ENCODE data around the gene KRTAP6-3.

KRTAP6-3 gene

DNA sequence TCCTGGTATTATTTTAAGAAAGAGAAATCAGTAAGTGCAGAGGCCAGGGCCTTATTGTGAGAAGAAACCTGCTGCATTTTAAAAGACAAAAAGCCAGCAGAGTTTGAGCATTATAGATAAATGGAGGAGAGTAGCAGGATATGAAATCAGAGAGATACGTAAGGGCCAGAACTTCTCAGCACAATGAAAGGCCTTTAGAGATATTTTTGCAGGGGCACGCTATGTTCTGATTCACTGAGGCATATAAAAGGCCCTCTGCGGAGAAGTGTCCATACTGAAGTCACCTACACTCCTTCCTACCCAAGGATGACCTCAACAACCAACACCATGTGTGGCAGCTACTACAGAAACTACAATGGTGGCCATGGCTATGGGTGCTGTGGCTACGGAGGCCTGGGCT, at the start of gene KRTAP6-3:
TSS of gene KRTAP6-3 (plus strand) at position 301 of the 400 bp plus-strand sequence. CDS start at position 307, 6 bp downstream.
- no peak for DNase-seq

DNA sequence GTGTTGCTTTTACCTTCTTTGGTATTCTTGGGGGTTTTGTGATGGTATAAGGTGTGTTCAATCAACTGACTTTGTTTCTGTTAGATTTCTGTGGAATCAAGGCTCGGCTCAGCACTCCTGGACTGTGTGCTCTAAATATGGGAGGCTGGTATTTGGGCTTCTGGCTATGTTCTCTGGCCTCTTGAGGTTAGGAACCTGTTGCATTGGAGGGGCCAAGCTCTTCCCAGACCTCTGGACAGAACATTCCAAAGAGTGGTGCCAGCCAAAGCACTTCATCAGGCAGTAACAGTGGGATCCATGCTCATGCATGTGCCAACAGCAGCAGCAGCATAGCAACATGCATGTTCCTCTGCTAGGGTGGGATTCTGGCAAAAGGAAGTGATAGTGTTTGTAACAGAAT, 39.5 kb upstream of the KRTAP6-3 start:
- DNase-seq = no peak

GRCh38 chr21:30555095-30555494, 37.1 kb upstream of the KRTAP6-3 start:
- DNase-seq = no peak

DNA sequence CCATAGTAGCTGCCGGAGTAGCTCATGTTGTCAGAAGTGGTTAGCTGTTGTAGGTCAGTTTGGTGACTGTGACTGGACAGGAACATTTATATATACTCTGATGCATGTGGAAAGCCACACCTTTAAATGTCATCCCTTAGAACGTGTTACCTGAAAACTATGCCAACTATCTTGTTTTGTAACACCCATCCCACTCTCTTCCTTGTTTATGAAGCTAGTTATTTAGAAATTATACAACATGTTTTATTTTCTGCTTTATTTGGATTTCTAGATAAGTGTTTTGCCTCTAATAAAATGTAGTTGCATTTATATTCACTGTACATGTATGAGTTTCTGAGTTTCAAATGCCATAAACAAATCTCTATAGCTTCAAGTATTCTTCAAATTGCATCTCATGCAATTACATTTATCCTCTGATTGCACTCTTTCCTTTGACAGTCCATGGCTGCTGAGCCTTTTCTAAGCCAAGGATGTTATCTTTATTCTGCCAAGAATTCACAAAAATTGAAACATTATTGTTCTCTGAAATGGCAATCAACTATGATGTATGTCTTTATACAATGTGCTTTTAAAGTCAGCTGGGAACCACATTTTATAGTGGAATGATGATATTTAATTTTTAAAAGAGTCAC, 30.9 kb upstream of the KRTAP6-3 start, which contains the start of gene KRTAP19-7:
TSS of gene KRTAP19-7 (minus strand) at position 51 of the 632 bp plus-strand sequence. CDS start at position 26, 25 bp downstream.
- DNase-seq = no peak

DNA sequence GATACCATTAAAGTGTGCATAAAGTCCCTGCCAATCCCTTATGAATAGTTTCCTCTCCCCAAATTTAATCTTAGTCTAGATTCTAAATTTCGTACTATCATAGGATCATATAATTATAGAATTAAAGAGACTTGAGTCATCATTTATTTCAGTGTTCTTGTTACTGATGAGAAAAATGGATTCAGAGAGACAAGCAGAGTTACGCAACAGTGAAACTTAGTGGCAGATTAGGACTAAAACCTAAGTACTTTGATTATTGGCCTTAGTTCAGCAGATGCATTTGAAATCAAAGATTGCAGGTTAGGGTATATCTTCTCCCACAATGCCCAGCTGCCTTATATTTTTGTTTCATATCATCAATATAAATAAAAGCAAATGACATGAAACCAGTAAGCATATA, 30.3 kb upstream of the KRTAP6-3 start:
- DNase-seq = no peak

- DNase-seq = no peak
Measured at GRCh38 chr21:30563072-30563471, 29.2 kb upstream of the KRTAP6-3 start.

DNA sequence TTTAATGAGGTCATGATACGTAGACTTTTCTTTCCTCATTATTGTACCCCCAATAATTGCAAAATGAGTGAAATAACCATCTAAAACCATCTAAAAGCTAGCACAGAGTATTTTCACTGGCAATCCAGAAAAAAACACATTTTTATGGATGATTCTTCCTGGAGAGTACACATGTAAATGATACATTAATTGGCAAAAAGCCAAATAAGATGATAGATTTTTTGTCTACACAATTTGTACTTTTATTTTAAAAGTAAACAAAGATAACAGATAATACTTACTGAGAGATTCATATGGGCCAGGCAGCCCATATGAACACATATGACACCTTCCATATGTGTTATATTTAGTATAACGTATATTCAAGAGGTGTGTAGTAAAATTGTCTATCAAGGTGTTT, 28.6 kb upstream of the KRTAP6-3 start:
- no peak for DNase-seq

DNA sequence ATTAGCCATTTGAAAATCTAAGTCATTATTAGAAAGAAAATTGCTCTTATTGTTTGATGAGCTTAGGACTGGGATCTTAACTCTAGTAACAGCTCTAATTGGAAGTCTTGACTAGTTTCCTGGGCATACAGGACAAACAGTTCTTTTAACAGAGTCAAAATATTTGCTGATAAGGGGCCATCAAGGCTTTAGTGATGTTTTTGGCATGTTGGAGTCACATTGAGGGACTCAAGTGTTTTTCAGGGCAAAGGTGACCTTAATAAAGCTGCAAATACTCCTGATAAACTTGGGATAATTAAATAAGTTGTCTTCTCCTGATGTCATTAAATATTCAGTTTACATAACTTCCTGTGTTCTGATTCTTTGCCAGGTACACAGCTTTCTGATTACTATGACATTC, 24.6 kb upstream of the KRTAP6-3 start:
- DNase-seq = no peak

DNA sequence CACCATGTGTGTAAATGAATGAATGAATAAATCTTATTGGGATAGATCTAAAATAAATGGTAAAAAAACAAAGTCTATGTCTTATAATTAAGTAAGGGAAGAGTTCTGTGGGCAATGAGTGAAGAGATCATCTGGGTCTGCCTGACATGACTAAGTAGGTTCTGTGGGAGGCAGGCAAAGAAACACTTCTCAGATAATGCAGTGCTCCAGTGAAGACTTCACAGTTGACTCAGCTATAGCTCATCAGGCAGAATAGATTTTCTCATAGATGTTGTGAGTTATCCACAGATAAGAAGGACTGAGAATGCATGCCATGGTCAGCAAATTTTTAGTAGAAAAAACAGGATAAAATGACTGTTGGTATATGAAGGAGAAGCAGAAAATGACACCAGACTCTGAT, 14.5 kb upstream of the KRTAP6-3 start:
- no peak for DNase-seq

DNA sequence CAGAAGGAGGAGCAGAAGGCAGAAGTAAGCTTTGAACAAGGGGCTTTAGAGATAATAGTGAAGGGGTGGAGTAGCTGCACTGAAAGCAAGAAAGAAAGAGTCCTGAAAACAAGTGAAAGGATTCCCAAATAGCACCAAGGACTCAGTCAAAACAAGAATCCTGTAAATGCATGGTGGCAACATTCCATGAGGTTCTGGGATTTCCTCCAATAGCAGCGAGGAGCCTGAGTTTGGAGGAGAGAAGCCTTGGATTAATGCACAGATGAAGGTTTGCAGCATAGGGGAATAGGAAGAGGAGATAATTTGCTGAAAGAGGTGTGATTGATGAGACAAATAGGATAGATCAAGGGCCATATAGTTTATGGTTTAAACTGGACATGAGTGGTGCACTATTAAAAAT, 12.9 kb upstream of the KRTAP6-3 start:
- no peak for DNase-seq

- no peak for DNase-seq
Measured at GRCh38 chr21:30580132-30580531, 12.1 kb upstream of the KRTAP6-3 start.

GRCh38 chr21:30582870-30583269, 9.4 kb upstream of the KRTAP6-3 start:
- no peak for DNase-seq

GRCh38 chr21:30590297-30590696, 1.9 kb upstream of the KRTAP6-3 start, which contains the start of gene KRTAP22-2:
Gene KRTAP22-2, minus strand, starts transcription at chr21:30590397.
- no peak for DNase-seq

DNA sequence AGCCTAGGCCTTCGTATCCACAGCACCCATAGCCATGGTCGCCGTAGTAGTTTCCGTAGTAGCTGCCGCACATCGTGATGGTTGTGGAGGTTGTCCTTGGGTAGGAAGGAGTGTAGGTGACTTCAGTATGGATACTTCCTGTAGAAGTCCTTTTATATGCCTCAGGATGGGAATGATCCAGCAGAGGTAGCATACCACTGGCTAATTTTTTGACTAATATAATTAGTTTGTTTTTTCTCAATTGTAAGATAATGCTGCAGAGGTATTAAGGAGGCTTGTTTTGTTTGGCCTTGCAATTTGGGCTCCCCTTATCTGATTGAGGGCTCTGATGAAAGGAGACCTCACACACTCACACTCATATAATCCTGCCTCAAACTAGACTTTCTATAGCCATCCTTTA, 6.6 kb downstream of the KRTAP6-3 start, which contains the start of gene KRTAP6-2:
TSS of gene KRTAP6-2 (minus strand) at position 101 of the 400 bp plus-strand sequence. CDS start at position 73, 28 bp downstream.
- DNase-seq = no peak

DNA sequence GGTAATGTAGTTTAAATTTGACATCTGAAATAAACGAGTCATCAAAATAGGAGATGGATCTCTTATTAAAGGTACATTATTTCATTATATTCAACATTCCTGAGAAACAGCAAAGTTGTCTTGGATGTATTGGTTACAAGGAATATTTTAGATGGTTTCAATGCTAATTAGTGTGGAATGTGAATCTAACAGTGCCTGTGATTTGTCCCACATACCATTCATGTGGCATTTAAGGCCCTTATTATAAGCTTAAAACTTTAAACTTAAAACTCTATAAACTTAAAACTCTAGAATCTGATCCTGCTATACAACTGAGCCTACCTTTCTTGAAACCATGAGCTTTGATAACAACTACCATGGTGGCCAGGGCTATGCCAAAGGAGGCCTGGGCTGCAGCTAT, 8.5 kb downstream of the KRTAP6-3 start, which contains the start of gene KRTAP22-1:
TSS of gene KRTAP22-1 (plus strand) at position 301 of the 400 bp plus-strand sequence.
- no peak for DNase-seq

- DNase-seq = no peak
Measured at GRCh38 chr21:30605968-30606367, 13.7 kb downstream of the KRTAP6-3 start.

- DNase-seq = no peak
Measured at GRCh38 chr21:30612132-30612531, 19.9 kb downstream of the KRTAP6-3 start.

GRCh38 chr21:30613836-30614235, 21.6 kb downstream of the KRTAP6-3 start, which contains the start of gene KRTAP6-1:
Gene KRTAP6-1, minus strand, starts transcription at chr21:30613930. Its CDS starts 26 bp downstream, at chr21:30613904.
- DNase-seq = no peak

DNA sequence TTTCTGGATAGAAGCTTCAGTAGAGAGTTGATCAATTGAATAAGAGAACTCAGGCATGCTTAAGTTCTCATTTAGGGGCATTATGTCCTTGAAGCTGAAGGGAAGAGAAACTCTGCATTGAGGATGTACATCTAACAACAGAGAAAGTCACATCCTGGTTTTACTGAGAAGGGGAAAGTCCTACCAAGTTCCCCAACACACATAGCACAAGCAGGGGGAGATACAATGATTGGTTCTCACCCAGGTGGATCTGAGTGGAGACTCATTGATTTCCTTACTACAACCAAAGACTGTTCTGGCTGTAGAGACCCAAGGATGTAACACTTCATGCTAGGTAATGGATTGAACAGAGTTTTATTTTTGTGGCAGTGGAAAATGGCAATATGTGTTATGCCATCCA, 23.0 kb downstream of the KRTAP6-3 start:
- DNase-seq = no peak

DNA sequence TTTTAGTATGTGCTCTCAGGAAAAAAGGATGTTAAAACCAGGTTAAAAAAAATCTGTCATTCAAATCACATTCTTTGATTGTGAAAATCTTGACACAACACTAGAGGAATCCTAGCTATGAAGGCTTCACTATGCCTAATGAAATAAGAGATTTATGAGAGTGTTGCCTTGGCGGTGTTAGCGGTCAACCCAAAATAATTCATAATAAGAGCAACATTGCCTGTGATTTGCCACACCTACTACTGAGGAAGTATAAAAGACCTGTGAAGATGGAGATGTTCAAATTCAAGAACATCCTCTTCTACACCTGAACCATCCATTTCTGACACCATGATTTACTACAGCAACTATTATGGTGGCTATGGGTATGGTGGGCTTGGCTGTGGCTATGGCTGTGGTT, 23.9 kb downstream of the KRTAP6-3 start, which contains the start of gene KRTAP20-1:
TSS of gene KRTAP20-1 (plus strand) at position 301 of the 400 bp plus-strand sequence. CDS start at position 331, 30 bp downstream.
- no peak for DNase-seq

- DNase-seq = no peak
Measured at GRCh38 chr21:30620080-30620479, 27.8 kb downstream of the KRTAP6-3 start.

DNA sequence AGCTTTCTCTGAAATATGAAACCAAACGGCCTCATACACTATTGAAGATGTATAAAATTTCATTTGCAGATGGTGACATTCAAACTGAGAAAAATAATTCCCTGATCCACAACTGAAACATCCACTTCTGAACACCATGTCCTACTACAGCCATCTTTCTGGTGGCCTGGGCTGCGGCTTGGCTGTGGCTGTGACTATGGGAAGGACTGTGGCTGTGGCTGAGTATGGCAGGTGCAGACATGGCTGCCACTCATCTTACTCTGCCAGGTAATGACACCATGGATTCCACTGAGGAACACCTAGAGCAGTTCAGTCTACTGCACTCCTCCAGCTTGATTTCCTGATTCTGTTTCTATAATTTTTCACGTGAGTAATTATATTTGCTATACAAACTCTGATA, 28.3 kb downstream of the KRTAP6-3 start, which contains the start of gene KRTAP20-4:
TSS of gene KRTAP20-4 (plus strand) at position 106 of the 400 bp plus-strand sequence.
- no peak for DNase-seq

GRCh38 chr21:30623362-30623761, 31.1 kb downstream of the KRTAP6-3 start:
- no peak for DNase-seq

- no peak for DNase-seq
Measured at GRCh38 chr21:30625449-30626165, 33.4 kb downstream of the KRTAP6-3 start.
